ENCODE data around the gene TCP11L1. TPM values are rescaled to one million over a fixed set of nuclear protein-coding genes. Genes with fewer than 3 reads are reported as not detected.

The TCP11L1 gene
- total RNA-seq, 1 experiment from 2014 or later, result 44.5 TPM

GRCh38 chr11:33021937-33022336 is 17.4 kb upstream of the TCP11L1 start:
- DNase-seq (ENCODE audit: low spot score), result peak; percentile 35
- H3K4me3 ChIP-seq (ENCODE audit: low read depth, low read length, poor library complexity, severe bottlenecking), result no peak overlapping the region
- peaks cover 24% of the 10 kb centered on the region for H3K4me1 ChIP-seq (ENCODE audit: insufficient read depth, low read length, poor library complexity, severe bottlenecking)
- H3K36me3 ChIP-seq (ENCODE audit: insufficient read depth, low read length, poor library complexity, severe bottlenecking), result no peaks in the 10 kb centered on the region
- H3K9me3 ChIP-seq (ENCODE audit: low read depth, low read length, poor library complexity, severe bottlenecking), result no peaks in the 10 kb centered on the region
- no peak for TF ChIP-seq EZH2 (IDR thresholded peaks at IDR 0.05; ENCODE audit: borderline replicate concordance, low read depth, low read length, poor library complexity, severe bottlenecking)
- no peak for TF ChIP-seq CTCF (conservative IDR thresholded peaks at IDR 0.05; ENCODE audit: low read depth, low read length)
- no peaks in the 10 kb centered on the region for H3K27me3 ChIP-seq (replicated peaks; ENCODE audit: insufficient read depth, low read depth, low read length, poor library complexity)
- intact Hi-C loops (cut with micrococcal nuclease; ENCODE audit: unreplicated experiment), result no loop called here
- no TSS peak for BruUV-seq (replicated peaks)
- ChIA-PET CTCF (interaction anchor here (2.1 kb wide), 1 partner anchor 44 kb away, joined by 5 read pairs; no protein-coding TSS in a partner anchor), POLR2A (ENCODE audit: low non-redundant PET) (no interaction called here)
- H3K27ac ChIP-seq (ENCODE audit: low read depth, low read length, poor library complexity, severe bottlenecking), result no peak overlapping the region

GRCh38 chr11:33025339-33025722 is 14.0 kb upstream of the TCP11L1 start:
- Histone ChIP-seq H3K27me3 (replicated peaks; ENCODE audit: insufficient read depth, low read depth, low read length, poor library complexity) (no peaks in the 10 kb centered on the region), H3K27ac (ENCODE audit: low read depth, low read length, poor library complexity, severe bottlenecking) (no peak overlapping the region), H3K9me3 (ENCODE audit: low read depth, low read length, poor library complexity, severe bottlenecking) (no peaks in the 10 kb centered on the region), H3K36me3 (ENCODE audit: insufficient read depth, low read length, poor library complexity, severe bottlenecking) (no peaks in the 10 kb centered on the region), H3K4me3 (ENCODE audit: low read depth, low read length, poor library complexity, severe bottlenecking) (no peak overlapping the region), H3K4me1 (ENCODE audit: insufficient read depth, low read length, poor library complexity, severe bottlenecking) (peaks cover 20% of the 10 kb centered on the region)
- ChIA-PET POLR2A (ENCODE audit: low non-redundant PET) (no interaction called here), CTCF (interaction anchor here (1.1 kb wide), 1 partner anchor 9 kb away, joined by 3 read pairs; the partner anchor contains the start of gene DEPDC7)
- no peak for DNase-seq (ENCODE audit: low spot score)
- TF ChIP-seq EZH2 (IDR thresholded peaks at IDR 0.05; ENCODE audit: borderline replicate concordance, low read depth, low read length, poor library complexity, severe bottlenecking), result no peak
- no peak for TF ChIP-seq CTCF (conservative IDR thresholded peaks at IDR 0.05; ENCODE audit: low read depth, low read length)
- intact Hi-C loops (cut with micrococcal nuclease; ENCODE audit: unreplicated experiment), result no loop called here
- BruUV-seq (replicated peaks), result no TSS peak

GRCh38 chr11:33027233-33027632 is 12.1 kb upstream of the TCP11L1 start:
- no peak for DNase-seq (ENCODE audit: low spot score)
- ChIA-PET CTCF (no interaction called here), POLR2A (ENCODE audit: low non-redundant PET) (no interaction called here)
- TF ChIP-seq EZH2 (IDR thresholded peaks at IDR 0.05; ENCODE audit: borderline replicate concordance, low read depth, low read length, poor library complexity, severe bottlenecking) (no peak), CTCF (conservative IDR thresholded peaks at IDR 0.05; ENCODE audit: low read depth, low read length) (no peak)
- no peaks in the 10 kb centered on the region for H3K9me3 ChIP-seq (ENCODE audit: low read depth, low read length, poor library complexity, severe bottlenecking)
- no TSS peak for BruUV-seq (replicated peaks)
- H3K27ac ChIP-seq (ENCODE audit: low read depth, low read length, poor library complexity, severe bottlenecking), result no peak overlapping the region
- intact Hi-C loops (cut with micrococcal nuclease; ENCODE audit: unreplicated experiment), result no loop called here
- H3K4me3 ChIP-seq (ENCODE audit: low read depth, low read length, poor library complexity, severe bottlenecking), result no peak overlapping the region
- H3K27me3 ChIP-seq (replicated peaks; ENCODE audit: insufficient read depth, low read depth, low read length, poor library complexity), result no peaks in the 10 kb centered on the region
- no peaks in the 10 kb centered on the region for H3K36me3 ChIP-seq (ENCODE audit: insufficient read depth, low read length, poor library complexity, severe bottlenecking)
- H3K4me1 ChIP-seq (ENCODE audit: insufficient read depth, low read length, poor library complexity, severe bottlenecking), result peaks cover 12% of the 10 kb centered on the region
